HG03354 (cell line): ENCODE results near the gene MTERF4.

Source experiments
- ATAC-seq: cut with Tn5 transposase; IDR thresholded peaks from one replicate; pipeline ENCODE4 v1.9.1; 2021; ENCODE audit warnings: mild to moderate bottlenecking; ENCODE audit not compliant: unreplicated experiment, poor library complexity, severe bottlenecking

The MTERF4 gene

DNA sequence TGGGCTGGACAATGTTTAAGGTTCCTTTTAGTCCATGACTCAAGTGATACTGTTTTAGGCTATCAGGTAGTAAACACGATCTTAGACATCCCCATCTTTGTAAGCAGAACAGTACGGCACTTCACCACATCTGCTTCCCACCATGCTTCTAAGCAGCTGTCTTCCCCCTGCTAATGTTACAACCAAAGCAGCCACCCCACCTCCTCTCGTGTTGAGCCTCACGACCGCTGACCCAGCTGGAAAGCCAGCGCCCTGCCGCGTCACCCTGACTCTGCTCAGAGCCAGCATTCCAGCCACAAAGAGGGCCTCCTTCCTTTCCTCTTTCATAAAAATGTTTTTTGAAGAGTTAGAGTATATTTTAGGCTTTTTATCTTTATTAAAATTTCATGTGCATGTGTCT is 9.4 kb downstream of the MTERF4 start:
- no peak for ATAC-seq

DNA sequence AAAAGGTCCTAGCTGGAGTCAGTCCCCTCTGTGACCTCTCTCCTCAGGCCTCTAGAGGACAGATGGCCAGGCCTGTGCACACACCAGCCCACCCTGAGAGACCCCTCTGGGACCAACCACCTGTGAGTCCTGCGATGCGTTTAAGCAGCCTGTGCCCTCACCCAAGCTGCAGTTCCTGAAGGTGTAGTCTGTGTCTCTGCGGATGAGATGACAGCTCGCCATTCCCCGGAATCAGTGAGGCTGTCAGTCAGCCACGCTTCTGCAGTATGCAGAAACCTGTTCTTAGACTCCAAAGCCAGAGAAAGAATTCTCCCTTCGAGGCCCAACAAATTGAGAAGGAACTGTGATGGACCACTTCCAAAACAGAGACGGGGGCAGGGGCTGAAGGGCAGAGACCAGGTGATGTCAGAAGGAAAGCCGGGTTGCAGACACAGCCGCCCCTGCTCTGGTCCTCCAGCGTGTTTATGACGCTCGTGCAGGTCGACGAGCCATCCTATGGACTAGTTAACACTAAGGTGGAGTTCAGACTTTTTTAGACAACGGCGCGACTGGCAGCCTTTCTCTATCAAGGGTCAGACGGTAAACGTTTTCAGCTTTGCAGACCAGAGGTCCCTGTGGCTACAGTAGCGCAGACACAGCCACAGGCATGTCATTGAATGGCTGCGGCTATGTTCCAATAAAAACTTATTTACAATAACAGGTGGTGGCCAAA is 10.2 kb downstream of the MTERF4 start:
- no peak for ATAC-seq

DNA sequence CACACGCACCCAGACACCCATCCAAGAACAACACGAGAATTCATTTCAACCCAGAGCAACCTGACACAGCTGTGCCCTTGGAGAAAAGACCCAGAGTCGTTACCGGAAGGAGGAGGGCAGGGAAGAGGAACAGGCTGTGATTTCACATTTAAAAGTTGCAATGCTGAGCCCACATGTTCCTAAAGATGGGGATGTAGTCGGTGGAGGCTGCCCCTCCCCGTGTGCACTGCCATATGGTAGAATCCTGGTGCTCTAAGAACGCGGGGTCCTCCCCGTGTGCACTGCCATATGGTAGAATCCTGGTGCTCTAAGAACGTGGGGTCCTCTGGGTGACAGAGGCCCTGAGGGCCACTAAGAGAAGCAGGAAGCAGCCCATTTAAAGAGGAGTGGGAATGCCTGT is 10.9 kb downstream of the MTERF4 start:
- no peak for ATAC-seq

DNA sequence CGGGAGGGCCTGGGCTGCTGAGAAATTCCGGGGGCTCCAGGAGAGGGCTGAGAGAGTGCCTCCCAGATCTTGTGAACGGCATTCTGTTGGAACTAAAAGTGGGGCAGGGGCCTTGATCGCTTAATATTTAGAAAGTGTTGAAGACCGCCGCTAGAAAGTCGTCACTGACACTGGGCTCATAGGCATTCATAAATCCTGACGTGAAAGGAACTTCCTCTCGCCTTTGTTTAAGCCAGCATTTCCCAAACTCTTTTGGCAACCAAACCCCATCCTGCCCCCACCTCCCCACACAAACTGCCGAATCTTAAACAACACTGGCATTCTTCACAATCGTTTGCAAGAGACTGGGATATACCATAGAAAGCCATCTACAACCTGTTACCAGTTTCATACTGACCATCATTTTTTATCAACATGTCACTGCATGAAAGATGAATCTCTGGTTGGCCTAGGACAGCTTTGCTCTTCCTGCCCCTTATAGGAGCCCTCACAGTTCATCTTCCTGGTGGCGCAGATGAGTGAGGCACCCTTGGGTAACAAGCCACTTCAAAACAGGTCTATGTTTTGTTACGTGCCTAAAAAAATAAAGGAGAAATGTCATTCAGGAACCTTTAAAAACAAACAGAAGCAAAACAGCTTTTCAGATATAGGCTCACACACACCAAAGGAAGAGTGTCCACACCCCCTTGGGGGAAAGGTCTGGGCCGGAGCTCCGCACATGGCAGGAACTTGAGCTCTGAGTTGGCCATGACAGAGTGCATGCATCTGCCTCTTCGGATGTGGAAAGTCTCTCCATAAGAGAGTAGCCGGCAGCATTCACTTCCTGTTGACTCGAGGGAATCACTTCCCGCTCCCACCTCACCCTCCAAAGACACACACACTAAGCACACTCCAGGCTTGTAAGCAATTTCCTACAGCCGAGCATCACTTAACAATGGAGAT is 13.0 kb downstream of the MTERF4 start:
- ATAC-seq = no peak

DNA sequence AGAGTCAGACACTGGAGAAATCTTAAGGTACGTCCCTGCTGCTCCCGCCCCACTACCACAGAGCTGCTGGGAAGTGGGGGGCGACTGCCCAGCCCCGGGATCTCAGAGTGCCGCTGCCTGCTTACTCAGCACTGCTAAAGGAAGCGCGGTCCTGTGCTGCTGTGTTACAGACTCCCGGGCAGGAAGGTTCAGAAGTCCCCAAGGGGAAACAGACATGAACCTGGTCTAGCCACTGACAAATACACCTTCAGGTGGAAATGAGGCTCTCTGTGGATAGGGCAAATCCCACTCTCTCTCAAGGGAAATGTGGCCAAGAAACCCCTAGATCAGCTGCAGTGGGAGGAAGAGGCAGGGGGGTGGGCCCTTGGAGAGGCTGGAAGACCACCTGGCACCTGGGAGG is 13.7 kb downstream of the MTERF4 start:
- no peak for ATAC-seq

DNA sequence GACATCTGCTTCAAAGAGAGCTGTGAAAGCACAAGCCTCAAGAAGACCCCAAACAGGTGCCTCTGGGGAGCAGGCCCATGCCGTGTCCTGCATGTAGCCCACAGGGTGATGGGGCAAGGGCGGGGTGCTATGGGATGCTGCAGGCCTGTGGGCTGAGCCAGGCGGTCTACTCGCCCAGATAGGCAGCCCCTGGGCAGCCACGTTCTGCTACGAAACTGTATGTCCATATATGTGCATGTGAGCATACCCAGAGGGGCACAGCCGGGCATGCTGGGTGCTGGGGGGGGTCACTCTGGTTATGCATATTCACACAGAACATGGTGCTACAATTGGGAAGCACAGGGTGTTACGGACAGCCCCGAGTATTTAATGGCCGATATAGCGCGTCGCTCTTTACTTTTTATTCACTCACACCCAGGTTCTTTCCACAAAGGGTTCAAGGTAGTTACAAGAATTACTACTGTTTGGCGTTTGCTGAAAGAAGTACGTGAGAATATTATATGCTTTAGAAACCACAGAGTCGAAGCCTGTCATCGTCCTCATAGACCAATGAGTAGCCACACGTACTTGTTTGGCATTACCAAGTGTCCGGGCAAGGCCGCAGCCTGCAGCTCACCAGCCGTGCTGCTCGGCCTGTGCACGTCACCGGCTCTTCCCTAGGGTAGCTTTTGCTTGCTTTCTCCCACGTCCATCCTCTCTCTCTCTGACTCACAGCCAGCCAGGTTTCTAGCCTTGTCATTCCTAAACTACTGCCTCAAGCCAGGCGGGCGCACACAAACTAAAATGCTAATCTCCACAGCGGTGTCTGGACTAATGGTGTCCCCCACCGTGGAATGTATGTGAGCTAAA is 14.4 kb downstream of the MTERF4 start:
- ATAC-seq = no peak

DNA sequence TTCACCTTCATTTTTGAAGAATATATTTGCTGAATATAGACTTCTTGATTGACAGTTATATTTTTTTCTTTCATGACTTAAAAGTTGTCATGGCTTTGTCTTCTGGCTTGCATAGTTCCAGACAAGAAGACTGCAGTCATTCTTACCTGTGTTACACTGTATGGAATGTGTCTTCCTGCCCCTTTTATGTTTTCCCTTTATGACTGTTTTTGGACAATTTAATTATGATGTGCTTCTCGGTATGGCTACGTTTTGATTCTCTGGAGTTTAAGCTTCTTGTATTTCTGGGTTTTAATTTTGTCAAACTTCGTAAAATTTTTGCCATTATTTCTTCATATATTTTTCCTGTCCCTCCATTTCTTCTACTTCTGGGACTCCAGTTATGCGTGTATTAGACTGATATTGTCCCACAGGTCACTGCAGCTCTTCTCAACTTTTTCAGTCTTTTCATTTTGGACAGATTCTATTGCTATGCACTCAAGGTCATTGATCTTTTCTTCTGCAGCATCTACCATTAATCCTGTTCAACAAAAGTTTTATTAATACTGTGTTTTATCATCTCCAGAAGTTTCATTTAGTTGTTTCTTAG is 17.1 kb downstream of the MTERF4 start:
- no peak for ATAC-seq

DNA sequence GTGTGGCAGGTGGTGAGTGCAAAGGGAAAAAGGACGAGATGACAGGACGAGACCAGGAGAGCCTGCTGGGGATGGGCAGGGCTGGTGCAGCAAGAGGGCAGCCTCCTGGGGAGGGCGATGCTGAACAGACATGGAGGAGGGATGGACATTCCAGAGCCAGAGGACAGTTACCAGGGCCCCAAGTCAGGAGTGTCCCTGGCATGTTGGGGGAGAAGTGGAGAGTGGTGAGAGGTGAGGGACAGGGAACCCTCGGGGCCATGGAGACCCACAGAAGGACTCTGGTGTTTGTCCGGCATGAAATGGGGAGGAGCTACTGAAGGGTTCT is 19.0 kb downstream of the MTERF4 start:
- ATAC-seq = no peak

DNA sequence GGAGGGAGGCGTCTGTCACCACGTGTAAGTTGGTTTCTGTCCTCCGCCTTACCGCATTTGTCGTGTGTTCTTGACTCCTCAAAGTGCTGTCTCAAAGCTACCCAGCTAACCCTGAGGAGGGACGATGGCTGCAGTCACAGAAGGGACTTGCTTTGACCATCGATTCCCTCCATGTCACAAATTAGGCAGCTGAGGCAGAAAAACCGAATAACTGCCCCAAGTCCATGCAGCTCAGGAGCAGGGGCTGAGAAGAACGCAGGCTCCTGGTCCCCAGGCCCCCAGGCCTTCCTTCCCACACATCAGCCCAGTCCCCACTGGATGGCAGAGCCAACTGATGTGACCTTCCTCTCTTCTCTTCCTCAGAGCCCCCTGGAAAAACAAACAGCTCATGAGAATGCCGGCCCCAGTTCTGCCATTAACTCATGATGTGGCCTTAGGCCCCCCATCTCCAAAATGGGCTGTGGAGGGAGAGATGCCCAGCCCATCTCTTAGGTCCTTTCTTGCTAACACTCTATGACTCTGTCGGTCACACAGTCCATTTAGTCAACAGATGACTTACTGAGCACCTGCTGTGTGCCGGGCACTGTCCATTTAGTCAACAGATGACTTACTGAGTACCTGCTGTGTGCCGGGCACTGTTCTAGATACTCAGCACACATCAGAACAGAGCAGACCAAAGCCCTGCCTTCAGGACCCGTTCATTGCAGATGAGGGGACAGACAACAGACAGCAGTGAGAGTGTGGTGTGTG is 19.6 kb downstream of the MTERF4 start:
- ATAC-seq = no peak

DNA sequence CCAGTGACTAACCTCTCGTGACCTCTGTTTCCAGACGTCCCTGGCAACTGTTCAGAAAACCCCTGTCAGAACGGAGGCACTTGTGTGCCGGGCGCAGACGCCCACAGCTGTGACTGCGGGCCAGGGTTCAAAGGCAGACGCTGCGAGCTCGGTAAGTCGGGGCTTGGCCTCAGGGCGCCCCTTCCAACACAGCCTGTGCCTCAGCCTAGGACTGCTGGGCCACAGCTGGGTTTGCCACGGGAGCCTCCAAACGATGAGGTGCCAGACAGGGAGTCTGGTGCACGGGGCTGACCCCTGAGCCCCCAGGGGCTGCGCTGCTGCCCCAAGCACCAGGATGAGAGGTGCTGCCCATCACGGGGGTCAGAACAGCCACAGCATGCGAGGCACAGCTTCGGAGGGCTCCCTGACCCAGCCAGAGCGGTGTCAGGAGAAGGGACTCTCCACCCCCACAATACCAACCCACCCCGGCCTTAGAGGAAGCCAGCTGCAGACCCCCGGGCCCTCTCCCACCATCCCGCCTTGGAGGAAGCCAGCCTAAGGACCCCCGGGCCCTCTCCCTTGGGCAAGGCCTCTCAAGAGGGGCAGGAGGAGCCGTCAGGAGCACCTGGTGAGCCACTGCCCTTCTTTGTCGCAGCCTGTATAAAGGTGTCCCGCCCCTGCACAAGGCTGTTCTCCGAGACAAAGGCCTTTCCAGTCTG is 20.3 kb downstream of the MTERF4 start:
- no peak for ATAC-seq

DNA sequence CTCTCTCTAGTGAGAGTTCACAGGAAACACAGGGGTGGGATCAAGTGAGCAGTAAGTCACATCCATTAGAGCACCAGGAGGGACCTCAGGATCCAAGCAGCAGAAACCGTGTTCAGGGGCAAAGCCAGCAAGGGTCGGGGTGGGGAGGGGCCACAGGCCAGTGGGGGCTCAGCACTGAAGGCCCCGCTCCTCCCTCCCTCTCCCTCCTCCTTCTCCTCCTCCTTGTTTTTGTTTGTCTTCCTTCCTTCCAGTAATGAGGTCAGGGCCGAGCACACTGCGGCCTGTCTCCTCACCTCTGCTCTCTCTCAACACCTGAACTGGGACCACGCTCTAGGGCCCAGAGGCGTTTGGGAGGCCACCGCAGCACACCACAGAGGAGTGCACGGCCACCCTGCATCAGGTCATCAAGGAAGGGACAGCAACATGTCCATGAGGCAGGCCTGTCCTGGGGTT is 20.9 kb downstream of the MTERF4 start:
- ATAC-seq = no peak

DNA sequence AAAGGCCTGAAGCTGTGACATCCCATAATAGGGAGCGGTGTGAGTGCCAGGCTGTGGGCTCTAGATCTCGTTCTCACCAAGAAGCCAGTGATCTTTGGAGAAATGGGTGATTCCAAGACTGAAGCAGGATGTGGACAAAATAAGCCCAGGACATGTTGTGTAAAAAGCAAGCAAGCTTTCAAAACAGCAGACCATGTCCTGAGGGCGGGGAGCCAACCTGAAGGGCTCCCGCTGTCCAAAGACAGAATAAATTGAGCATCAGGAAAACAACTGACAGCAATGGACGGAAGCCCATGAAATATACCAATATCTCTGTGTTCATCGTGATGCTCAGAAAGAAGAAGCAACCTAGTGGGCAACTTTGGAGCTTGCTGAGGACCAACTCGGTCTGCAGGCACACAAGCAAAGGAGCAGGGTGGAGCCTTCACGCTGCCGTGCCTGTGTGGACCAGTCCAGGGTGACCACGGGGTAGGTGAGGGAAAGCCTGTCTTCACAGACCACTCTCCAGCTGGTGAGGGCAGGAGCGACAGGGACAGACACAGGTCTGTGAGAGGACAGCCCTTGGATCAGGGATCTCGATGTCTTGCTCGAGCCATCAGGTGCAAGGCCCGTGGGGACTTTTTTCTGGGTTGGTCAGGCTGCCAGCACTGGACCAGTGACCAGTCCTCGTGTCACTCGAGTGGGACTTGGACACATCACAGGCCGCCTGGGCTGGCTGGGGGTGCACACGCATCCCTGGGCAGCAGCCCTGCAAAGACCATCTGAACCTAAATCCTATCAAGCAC is 21.5 kb downstream of the MTERF4 start:
- ATAC-seq = no peak

DNA sequence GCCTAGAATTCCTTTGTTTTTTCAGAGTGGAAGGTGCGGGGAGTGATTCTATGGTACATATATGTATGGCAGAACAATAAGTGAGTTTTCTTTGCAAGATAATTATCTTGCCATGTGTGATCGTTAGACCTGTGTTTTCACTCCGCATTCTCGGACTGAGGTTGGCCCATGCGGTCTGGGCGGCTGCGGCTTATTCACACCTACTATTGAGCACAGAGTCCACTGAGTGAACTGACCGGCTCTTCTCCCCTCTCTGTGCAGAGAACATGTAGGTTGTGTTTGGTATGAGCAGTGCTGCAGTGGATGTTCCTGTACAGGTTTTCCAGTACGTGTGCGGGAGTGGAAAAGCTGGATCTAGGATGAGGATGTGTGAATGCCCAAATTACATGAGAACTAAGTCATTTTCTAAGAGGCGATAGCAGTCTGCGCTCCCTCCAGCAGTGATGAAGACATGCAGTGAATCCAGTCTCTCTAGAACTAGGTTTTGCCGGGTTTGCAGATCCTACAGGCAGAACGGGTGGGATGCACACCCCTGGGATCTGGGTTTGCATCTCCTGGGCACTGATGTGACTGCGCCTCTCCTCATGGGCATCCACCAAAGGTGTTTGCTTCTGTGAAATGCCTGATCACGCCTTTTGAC is 27.1 kb downstream of the MTERF4 start:
- no peak for ATAC-seq

DNA sequence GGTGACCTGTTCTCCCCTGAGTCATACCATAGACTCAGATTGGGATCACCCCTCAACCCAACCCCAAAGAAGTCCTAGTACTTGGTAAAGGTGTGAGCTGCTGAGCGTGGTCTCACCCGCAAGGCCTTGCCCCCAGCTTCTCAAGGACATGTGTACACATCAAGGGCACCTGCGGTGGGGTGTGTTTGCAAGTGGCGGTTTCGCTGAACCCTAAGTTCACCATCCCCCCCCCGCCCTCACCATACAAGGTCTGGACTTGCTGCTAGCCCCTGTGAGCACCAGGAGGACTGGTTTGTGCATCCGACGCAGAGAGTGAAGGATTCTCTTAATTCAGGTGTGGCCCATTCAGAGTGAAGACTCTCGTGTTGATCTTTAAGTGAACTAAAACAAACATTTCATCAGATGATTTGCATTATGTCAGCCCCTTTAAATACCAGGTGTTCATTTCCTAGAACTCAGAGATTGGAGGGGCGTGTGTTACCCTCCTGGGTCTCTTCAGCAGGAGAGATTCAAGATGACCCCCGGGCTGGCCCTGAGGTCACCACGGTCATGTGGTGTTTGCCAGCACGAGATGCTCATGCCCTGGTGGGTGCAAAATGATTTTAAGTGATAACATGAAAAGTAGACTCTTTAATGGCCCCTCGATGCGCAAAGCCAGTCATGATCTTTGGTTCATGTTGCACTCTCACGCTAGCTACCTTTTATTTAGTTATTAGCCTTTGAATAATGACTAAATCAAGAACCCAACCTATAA is 27.8 kb downstream of the MTERF4 start:
- no peak for ATAC-seq

DNA sequence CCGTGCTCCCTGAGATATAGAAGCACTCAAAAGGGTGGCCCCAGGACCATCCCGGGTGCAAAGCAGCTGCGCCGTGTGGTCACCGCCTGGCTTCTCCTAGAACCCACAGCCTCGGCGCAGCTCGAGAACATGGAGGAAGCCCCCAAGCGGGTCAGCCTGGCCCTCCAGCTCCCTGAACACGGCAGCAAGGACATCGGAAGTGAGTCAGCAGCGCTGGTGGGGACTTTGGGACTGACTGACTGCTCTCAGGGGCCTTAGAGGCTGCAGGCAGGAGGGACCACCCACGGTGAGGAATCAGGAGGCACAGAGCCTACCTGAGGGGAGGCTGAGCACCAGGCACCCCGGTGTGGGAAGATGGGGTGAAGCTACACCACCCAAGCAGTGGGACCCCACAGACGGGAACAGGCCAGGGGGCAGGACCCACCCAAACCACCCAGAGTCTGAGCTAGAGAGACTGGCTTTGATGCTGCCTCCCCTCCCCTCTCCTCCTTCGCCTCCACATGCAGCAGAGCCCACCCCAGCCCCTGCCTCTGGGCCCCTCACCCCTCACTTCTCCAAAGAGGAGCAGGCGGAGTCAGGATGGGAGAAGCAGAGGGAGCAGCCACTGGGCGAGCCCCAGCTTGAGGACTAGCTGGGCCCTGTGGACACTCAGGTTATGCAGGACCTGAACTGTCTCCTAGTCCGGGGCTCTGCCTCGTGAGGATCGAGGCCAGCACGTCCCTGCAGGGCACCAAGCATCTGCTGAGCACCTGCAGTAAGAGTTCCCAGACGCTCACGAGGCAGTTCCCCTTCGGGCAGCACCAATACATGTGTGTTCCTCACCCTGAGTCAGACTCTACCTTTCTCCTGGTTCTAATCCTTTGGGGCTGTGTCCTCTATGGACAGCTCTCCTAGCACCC is 28.7 kb downstream of the MTERF4 start:
- ATAC-seq = no peak
